H1 (cell line): ENCODE results near the gene HFE.

Experiments
- EZH2 ChIP-seq: fragments of 200-600 bp; sonication (generic); IDR thresholded peaks from 2 replicates; pipeline ENCODE4 v1.7.1; 2012; ENCODE audit warnings: low read depth, mild to moderate bottlenecking, moderate library complexity, low read length, inconsistent platforms; ENCODE audit not compliant: severe bottlenecking
- NRF1 ChIP-seq: IDR thresholded peaks from 2 replicates; pipeline ENCODE4 v1.6.1; 2011; ENCODE audit warnings: mild to moderate bottlenecking, low read depth, low read length, improper control_type of control experiment
- POLR2A ChIP-seq, 2 experiments: IDR thresholded peaks; 1 replicate in 1 of 2; 2 replicates in 1 of 2; pipeline ENCODE4 v1.6.1; 2011; ENCODE audit warnings: low read depth in 2 of 2, low read length in 2 of 2, mild to moderate bottlenecking in 2 of 2; ENCODE audit errors: control extremely low read depth in 1 of 2
- TAF1 ChIP-seq: IDR thresholded peaks from 2 replicates; pipeline ENCODE4 v1.6.1; 2011; ENCODE audit warnings: mild to moderate bottlenecking, low read depth, low read length
- TEAD4 ChIP-seq: IDR thresholded peaks from 2 replicates; pipeline ENCODE4 v1.6.1; 2012; ENCODE audit warnings: low read depth, low read length, inconsistent platforms, mixed read lengths
- TF ChIP-seq, protein P1 (sequence below), 3 experiments: IDR thresholded peaks; 1 replicate in 2 of 3; 2 replicates in 1 of 3; pipeline versions ENCODE4 v1.5.1 to v1.6.1; 2011; ENCODE audit warnings: low read length in 3 of 3, mild to moderate bottlenecking in 3 of 3, inconsistent platforms in 2 of 3, low read depth in 1 of 3, moderate library complexity in 1 of 3; ENCODE audit not compliant: insufficient read depth in 1 of 3; ENCODE audit errors: control extremely low read depth in 1 of 3
- TF ChIP-seq, protein P2 (sequence below): fragments of 300-600 bp; sonication (generic); IDR thresholded peaks from 2 replicates; pipeline ENCODE4 v1.7.1; 2012; ENCODE audit warnings: low read length, moderate library complexity, mild to moderate bottlenecking, inconsistent platforms; ENCODE audit not compliant: insufficient replicate concordance

DNA sequence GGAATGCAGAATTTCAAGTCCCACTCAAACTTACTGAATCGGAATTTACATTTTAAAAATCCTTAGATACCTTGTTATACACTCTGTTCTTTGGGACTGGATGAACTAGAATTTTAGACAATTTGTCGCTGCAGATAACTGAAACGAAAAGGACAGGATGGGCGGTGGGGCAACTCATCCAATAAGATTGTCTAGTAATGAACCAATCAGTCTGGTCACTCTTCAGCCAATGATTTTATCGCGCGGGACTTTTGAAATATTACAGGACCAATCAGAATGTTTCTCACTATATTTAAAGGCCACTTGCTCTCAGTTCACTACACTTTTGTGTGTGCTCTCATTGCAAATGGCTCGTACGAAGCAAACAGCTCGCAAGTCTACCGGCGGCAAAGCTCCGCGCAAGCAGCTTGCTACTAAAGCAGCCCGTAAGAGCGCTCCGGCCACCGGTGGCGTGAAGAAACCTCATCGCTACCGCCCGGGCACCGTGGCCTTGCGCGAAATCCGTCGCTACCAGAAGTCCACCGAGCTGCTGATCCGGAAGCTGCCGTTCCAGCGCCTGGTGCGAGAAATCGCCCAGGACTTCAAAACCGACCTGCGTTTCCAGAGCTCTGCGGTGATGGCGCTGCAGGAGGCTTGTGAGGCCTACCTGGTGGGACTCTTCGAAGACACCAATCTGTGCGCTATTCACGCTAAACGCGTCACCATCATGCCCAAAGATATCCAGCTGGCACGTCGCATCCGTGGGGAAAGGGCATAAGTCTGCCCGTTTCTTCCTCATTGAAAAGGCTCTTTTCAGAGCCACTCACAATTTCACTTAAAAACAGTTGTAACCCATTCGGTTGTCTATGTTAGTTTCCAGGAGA is 41.9 kb upstream of the HFE start:
- TF ChIP-seq, protein P1, sequence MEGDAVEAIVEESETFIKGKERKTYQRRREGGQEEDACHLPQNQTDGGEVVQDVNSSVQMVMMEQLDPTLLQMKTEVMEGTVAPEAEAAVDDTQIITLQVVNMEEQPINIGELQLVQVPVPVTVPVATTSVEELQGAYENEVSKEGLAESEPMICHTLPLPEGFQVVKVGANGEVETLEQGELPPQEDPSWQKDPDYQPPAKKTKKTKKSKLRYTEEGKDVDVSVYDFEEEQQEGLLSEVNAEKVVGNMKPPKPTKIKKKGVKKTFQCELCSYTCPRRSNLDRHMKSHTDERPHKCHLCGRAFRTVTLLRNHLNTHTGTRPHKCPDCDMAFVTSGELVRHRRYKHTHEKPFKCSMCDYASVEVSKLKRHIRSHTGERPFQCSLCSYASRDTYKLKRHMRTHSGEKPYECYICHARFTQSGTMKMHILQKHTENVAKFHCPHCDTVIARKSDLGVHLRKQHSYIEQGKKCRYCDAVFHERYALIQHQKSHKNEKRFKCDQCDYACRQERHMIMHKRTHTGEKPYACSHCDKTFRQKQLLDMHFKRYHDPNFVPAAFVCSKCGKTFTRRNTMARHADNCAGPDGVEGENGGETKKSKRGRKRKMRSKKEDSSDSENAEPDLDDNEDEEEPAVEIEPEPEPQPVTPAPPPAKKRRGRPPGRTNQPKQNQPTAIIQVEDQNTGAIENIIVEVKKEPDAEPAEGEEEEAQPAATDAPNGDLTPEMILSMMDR (IDR thresholded peaks at IDR 0.05; ENCODE audit: control extremely low read depth in 1 of 3, insufficient read depth in 1 of 3, low read depth in 1 of 3, low read length in 3 of 3) = peak in 1 of 3 experiments; percentile 1; a peak in 1 of 4 replicates
- TF ChIP-seq POLR2A (IDR thresholded peaks at IDR 0.05; ENCODE audit: control extremely low read depth in 1 of 2, low read depth in 2 of 2, low read length in 2 of 2) = no peak
- no peak for TF ChIP-seq TEAD4
- TF ChIP-seq, protein P2, sequence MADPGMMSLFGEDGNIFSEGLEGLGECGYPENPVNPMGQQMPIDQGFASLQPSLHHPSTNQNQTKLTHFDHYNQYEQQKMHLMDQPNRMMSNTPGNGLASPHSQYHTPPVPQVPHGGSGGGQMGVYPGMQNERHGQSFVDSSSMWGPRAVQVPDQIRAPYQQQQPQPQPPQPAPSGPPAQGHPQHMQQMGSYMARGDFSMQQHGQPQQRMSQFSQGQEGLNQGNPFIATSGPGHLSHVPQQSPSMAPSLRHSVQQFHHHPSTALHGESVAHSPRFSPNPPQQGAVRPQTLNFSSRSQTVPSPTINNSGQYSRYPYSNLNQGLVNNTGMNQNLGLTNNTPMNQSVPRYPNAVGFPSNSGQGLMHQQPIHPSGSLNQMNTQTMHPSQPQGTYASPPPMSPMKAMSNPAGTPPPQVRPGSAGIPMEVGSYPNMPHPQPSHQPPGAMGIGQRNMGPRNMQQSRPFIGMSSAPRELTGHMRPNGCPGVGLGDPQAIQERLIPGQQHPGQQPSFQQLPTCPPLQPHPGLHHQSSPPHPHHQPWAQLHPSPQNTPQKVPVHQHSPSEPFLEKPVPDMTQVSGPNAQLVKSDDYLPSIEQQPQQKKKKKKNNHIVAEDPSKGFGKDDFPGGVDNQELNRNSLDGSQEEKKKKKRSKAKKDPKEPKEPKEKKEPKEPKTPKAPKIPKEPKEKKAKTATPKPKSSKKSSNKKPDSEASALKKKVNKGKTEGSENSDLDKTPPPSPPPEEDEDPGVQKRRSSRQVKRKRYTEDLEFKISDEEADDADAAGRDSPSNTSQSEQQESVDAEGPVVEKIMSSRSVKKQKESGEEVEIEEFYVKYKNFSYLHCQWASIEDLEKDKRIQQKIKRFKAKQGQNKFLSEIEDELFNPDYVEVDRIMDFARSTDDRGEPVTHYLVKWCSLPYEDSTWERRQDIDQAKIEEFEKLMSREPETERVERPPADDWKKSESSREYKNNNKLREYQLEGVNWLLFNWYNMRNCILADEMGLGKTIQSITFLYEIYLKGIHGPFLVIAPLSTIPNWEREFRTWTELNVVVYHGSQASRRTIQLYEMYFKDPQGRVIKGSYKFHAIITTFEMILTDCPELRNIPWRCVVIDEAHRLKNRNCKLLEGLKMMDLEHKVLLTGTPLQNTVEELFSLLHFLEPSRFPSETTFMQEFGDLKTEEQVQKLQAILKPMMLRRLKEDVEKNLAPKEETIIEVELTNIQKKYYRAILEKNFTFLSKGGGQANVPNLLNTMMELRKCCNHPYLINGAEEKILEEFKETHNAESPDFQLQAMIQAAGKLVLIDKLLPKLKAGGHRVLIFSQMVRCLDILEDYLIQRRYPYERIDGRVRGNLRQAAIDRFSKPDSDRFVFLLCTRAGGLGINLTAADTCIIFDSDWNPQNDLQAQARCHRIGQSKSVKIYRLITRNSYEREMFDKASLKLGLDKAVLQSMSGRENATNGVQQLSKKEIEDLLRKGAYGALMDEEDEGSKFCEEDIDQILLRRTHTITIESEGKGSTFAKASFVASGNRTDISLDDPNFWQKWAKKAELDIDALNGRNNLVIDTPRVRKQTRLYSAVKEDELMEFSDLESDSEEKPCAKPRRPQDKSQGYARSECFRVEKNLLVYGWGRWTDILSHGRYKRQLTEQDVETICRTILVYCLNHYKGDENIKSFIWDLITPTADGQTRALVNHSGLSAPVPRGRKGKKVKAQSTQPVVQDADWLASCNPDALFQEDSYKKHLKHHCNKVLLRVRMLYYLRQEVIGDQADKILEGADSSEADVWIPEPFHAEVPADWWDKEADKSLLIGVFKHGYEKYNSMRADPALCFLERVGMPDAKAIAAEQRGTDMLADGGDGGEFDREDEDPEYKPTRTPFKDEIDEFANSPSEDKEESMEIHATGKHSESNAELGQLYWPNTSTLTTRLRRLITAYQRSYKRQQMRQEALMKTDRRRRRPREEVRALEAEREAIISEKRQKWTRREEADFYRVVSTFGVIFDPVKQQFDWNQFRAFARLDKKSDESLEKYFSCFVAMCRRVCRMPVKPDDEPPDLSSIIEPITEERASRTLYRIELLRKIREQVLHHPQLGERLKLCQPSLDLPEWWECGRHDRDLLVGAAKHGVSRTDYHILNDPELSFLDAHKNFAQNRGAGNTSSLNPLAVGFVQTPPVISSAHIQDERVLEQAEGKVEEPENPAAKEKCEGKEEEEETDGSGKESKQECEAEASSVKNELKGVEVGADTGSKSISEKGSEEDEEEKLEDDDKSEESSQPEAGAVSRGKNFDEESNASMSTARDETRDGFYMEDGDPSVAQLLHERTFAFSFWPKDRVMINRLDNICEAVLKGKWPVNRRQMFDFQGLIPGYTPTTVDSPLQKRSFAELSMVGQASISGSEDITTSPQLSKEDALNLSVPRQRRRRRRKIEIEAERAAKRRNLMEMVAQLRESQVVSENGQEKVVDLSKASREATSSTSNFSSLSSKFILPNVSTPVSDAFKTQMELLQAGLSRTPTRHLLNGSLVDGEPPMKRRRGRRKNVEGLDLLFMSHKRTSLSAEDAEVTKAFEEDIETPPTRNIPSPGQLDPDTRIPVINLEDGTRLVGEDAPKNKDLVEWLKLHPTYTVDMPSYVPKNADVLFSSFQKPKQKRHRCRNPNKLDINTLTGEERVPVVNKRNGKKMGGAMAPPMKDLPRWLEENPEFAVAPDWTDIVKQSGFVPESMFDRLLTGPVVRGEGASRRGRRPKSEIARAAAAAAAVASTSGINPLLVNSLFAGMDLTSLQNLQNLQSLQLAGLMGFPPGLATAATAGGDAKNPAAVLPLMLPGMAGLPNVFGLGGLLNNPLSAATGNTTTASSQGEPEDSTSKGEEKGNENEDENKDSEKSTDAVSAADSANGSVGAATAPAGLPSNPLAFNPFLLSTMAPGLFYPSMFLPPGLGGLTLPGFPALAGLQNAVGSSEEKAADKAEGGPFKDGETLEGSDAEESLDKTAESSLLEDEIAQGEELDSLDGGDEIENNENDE = no peak
- no peak for TF ChIP-seq NRF1
- TF ChIP-seq EZH2 = no peak
- TF ChIP-seq TAF1 = no peak
